HG03139 (cell line): ENCODE data around the gene IL1RAPL1.

Experiments
- ATAC-seq: cut with Tn5 transposase; IDR thresholded peaks from one replicate; pipeline ENCODE4 v1.9.1; 2021; ENCODE audit not compliant: unreplicated experiment

The IL1RAPL1 gene

GRCh38 chrX:28960063-28960462 is 372.8 kb downstream of the IL1RAPL1 start:
- ATAC-seq, result no peak

DNA sequence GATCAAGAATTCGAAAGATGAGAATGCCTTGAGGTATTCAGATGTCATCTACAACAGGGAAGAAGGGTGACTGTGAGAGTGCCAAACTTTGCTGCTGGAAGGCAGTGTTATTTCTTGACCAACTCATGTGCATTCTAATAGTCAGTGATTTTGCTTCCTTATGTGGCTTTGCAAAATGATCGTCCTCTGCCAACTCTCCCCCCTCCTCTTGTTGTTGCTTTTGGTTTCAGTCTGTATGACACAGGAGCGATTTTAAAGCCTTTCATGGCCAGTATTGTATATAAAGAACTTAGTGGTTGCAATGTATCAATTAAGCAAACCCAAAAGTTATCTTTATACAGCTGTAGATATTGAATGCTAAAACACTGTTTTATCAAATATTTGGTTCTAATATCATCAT is 379.1 kb downstream of the IL1RAPL1 start:
- no peak for ATAC-seq

GRCh38 chrX:28969126-28969525 is 381.9 kb downstream of the IL1RAPL1 start:
- ATAC-seq, result no peak

DNA sequence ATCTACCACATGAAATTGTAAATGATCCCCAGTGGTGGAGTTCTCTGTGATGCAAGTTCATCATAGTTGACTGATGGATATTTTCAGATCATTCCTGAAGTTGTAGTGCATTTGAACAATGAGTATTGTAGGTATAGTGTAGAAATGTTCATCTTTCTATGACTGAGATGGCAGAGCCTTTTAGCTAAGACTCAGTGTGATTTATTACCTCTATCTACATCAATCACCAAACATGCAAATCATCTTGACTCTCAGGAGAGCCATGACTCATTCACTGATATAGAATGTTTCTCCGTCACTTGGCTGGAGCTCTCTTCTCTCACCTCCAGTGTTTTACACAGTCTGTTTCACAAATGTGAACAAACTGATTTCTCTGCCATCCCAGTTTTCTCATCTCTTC is 392.6 kb downstream of the IL1RAPL1 start:
- no peak for ATAC-seq

DNA sequence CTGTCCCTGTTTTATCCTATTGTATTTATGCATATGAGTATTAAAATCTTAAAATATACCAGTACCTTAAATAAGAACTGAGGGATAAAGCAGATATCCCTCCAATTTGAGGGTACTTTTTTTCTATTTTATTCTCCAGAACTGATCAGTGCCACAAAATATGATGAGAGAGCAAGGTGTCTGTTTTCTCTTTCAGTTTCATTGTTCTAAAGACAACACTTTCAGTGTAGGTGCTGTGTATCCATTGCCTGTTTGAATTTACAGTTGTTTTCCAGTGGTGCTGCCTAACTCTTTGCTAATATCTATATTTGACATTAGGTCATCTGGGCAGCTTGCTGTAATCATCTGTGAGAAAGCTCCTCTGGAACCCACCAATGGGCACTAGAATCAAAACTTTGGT is 394.7 kb downstream of the IL1RAPL1 start:
- no peak for ATAC-seq

DNA sequence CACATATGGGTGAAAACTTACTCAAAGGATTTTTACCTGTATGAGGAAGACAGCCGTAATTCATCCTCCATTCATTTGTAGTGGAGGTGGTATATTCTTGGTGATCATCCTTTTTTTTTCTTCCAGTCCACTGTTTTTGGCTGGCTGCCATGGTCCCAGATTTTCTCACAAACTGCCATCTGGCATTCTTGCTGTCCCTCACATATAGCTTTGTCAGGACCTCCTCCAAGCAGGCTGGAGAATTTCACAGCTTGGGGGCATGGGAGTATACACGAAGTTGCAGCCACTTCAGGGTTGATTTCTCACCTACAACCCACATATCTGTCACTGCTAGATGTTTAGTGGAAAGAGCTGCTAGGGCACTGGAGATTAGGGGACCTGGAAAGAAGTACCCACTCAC is 401.0 kb downstream of the IL1RAPL1 start:
- ATAC-seq, result no peak

GRCh38 chrX:28997706-28998463 is 410.6 kb downstream of the IL1RAPL1 start:
- ATAC-seq, result no peak

- no peak for ATAC-seq
Measured at GRCh38 chrX:28998609-28999135, 411.4 kb downstream of the IL1RAPL1 start.

DNA sequence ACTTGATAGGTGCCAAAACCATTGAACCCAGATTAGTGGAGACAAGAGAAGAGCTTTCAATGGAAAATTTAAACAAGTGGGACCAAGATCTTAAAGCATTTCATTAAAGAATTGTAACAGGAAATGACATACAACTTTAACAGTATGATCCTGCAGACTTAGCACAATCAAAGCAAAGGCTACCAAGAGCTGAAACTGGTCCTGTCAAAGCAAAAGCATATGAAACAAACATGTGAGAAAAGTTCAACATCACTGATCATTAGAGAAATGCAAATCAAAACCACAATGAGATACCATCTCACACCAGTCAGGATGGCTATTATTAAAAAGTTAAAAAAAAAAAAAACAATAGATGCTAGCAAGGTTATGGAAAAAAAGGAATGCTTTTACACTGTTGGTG is 425.6 kb downstream of the IL1RAPL1 start:
- no peak for ATAC-seq

DNA sequence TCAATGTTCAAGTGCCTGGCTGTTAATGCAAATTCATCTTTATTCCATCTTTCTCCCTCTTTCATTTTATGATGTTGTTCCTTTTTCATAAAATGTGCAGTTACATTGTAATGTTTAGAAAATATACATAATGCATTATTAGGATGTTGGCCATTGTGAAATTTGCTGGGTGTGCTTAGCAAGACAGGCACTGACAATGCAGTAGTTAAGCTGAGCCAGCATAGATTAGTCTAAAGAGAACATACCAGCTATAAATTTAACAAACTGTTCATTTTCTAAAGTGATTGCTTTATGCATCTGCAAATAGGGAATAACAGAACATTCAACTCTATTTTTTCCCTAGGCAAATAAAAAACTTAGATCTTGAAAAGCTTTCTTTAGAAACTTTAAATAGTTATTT is 436.0 kb downstream of the IL1RAPL1 start:
- ATAC-seq, result no peak

- no peak for ATAC-seq
Measured at GRCh38 chrX:29024871-29025270, 437.6 kb downstream of the IL1RAPL1 start.

DNA sequence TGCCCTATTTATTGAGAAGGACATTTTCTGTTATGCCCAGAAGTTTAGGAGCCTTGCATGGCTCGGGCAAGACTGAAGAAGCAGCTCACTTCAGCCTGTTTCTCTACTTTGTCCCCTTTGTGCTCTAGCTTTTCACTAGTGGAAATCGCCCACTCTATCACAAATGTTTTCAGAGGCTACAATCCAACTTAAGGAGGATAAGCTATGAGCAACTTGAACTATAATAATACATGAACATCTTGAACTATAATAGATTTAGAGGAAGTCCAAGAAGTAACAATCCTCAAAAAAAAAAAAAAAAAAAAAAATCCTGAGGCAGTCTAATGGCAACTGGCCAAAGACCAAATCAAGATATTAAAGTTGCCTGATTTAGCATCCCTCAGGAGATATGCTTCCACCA is 452.3 kb downstream of the IL1RAPL1 start:
- no peak for ATAC-seq

DNA sequence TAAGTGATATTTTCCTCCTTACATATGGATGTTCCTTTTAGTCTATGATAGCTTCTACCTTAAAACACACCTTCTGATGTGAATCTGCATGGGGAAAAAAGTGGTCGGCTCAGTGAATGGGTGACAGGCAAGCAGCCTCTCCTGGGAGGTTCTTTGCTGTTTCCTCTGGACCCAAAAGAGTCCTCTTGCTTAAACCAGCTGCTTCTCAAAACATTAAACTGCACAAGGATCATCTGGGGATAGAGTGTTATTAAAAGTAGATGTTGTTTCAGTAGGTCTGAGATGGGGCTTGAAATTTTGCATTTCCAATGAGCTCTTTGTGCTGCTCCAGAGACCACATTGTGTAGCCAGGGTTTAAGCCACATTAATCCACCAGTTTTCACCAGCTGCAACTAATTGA is 452.9 kb downstream of the IL1RAPL1 start:
- no peak for ATAC-seq

DNA sequence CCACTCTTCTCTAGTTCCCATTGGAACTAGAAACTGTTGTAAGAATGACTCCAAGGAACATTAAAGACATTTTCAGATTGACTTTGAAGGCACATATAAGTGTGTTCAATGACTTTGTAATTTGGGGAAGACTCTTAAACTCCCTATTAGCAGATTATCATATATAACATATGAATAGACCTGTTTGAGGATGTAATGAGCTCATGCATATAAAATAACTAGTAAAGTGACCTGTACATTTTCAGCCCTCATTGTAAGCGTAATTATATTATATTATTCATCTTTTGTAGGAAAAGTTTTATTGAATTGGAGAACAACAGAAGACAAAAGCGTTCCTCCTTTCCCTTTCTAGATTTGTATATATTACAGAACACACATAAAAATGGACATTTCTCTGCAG is 455.1 kb downstream of the IL1RAPL1 start:
- ATAC-seq, result no peak

- ATAC-seq, result no peak
Measured at GRCh38 chrX:29043746-29044145, 456.5 kb downstream of the IL1RAPL1 start.

- no peak for ATAC-seq
Measured at GRCh38 chrX:29044423-29045184, 457.4 kb downstream of the IL1RAPL1 start.

DNA sequence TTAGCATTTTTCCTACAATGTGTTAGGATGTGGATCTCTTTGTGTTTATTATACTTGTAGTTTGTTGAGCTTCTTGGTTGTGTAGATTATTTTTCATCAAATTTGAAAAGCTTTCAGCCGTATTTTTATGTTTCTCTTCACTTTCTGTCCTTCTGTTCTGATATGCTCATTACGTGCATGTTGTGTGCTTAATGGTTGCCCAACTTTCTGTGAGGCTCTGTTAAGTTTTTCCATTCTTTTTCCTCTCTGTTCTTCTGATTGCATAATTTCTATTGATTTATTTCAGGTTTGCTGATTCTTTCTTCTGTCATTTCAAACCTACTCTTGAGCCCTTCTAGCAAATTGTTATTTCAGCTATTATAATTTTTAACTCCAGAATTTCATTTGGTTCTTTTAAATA is 478.2 kb downstream of the IL1RAPL1 start:
- no peak for ATAC-seq

DNA sequence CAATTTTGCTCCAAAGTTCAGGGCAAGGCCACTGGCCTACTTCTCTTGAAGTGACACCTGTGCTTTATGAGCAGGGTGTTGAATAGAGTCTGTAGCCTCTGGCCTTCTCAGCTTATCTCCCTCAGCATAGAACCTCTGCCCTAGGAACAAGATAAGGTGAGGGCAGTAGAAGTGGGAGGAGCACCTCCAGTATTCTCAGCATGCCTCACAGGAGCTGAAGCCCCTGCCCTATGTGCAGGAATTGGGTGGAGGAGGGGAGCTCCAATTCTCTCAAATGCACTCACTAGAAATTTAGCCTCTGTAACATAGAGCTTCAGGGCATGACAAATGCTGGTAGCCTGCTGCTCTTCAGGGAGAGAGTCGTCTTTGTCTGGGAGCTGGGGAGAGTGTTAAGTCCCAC is 479.3 kb downstream of the IL1RAPL1 start:
- no peak for ATAC-seq

- no peak for ATAC-seq
Measured at GRCh38 chrX:29067351-29067750, 480.1 kb downstream of the IL1RAPL1 start.

DNA sequence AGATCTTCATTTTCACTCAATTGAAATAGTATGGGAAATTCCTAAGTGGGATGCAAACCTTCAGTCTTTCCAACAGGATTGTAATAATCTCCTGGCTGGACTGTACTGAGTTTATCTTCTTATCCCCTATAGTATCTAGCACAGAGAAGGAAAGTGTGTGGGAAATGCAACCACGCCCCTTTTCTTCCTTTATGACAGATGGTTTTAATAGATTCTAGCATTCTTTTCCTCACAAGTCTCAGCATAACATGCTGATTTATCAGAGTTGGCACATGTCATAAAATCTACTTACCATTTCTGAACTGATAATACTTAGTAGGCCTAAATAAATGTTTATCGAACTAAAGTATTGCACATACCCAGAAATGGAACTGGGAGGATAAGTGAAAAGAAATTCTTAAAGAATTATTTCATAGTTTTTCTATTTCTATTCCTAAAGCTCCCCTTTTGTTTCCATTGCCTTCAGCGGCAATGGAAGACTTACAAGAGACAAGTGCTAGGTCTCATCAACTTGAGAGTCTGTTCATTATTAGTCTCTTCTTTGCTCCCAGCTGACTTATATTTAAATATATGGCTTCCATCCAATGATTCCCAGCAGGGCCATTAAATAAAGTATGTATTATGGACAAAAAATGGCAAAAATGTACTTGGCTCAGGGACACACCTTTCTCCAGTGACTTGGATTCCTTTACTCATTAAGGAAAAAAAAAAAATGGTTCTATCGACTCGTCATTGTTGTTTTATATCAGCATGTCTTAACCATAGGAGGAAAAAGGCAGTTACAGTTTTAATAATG is 484.5 kb downstream of the IL1RAPL1 start:
- no peak for ATAC-seq

- no peak for ATAC-seq
Measured at GRCh38 chrX:29082558-29082957, 495.3 kb downstream of the IL1RAPL1 start.
